K562 (cell line): ENCODE results near the gene DNAJC12. TPM values are rescaled to one million over a fixed set of nuclear protein-coding genes. Genes with fewer than 3 reads are reported as not detected.

ENCODE experiments used
- ARID1B ChIP-seq: fragments of 450-650 bp; IDR thresholded peaks from 2 replicates; pipeline ENCODE4 v1.6.1; 2016; ENCODE audit warnings: antibody characterized with exemption, mild to moderate bottlenecking, inconsistent platforms
- BMI1 ChIP-seq: fragments of 150-350 bp; IDR thresholded peaks from 2 replicates; pipeline ENCODE4 v1.6.1; 2014; ENCODE audit warnings: low read length
- BRD4 ChIP-seq: fragments of 200-600 bp; sonication (generic); IDR thresholded peaks from 2 replicates; pipeline ENCODE4 v1.6.1; 2017; ENCODE audit warnings: inconsistent platforms
- C11orf30 ChIP-seq: fragments of 450-650 bp; IDR thresholded peaks from 2 replicates; pipeline ENCODE4 v1.6.1; 2016; ENCODE audit warnings: low read depth, mild to moderate bottlenecking
- CC2D1A ChIP-seq: fragments of 450-650 bp; IDR thresholded peaks from 2 replicates; pipeline ENCODE4 v1.6.1; 2017; ENCODE audit warnings: mild to moderate bottlenecking
- DLX4 ChIP-seq: fragments of 250-450 bp; sonication (Bioruptor Pico); IDR thresholded peaks from 2 replicates; pipeline ENCODE4 v1.6.1; 2021; ENCODE audit warnings: mild to moderate bottlenecking
- E2F1 ChIP-seq: sonication (generic); formaldehyde crosslinking; IDR thresholded peaks from 2 replicates; pipeline ENCODE4 v1.8.1; 2023; ENCODE audit warnings: mild to moderate bottlenecking, missing genetic modification reagents, moderate library complexity
- EP300 ChIP-seq: IDR thresholded peaks from 2 replicates; pipeline ENCODE4 v1.6.1; 2012; ENCODE audit warnings: low read length, improper control_type of control experiment
- FOXJ2 ChIP-seq: fragments of 200-800 bp; sonication (Bioruptor generic); IDR thresholded peaks from 2 replicates; pipeline ENCODE4 v1.6.1; 2016; ENCODE audit warnings: missing genetic modification characterization, missing compliant biosample characterization
- HMG20B ChIP-seq: fragments of 250-450 bp; sonication (Bioruptor Pico); IDR thresholded peaks from 2 replicates; pipeline ENCODE4 v1.5.0; 2021; ENCODE audit warnings: mild to moderate bottlenecking
- HSF4 ChIP-seq: fragments of 250-450 bp; sonication (Bioruptor Pico); IDR thresholded peaks from 2 replicates; pipeline ENCODE4 v2.1.2; 2022; ENCODE audit warnings: mild to moderate bottlenecking, moderate library complexity, borderline replicate concordance
- MAX ChIP-seq: sonication (generic); formaldehyde crosslinking; IDR thresholded peaks from 2 replicates; pipeline ENCODE4 v1.9.0; 2022; ENCODE audit warnings: mild to moderate bottlenecking, missing genetic modification reagents
- MAZ ChIP-seq, 2 experiments: fragments of 450-650 bp in 1 of 2; sonication (generic) in 1 of 2; formaldehyde crosslinking; IDR thresholded peaks in 1 of 2; conservative IDR thresholded peaks in 1 of 2; 2 replicates each; pipeline versions ENCODE4 v1.4.0 to v1.5.0; 2020; ENCODE audit warnings: mild to moderate bottlenecking in 1 of 2, missing genetic modification reagents in 1 of 2
- MTA1 ChIP-seq: fragments of 450-650 bp; IDR thresholded peaks from 2 replicates; pipeline ENCODE4 v1.6.1; 2017; ENCODE audit warnings: borderline replicate concordance
- PPARD ChIP-seq: fragments of 250-450 bp; sonication (Bioruptor Pico); IDR thresholded peaks from 2 replicates; pipeline ENCODE4 v1.8.0; 2022; ENCODE audit warnings: inconsistent platforms, mild to moderate bottlenecking, moderate library complexity
- PTRF ChIP-seq: fragments of 450-650 bp; IDR thresholded peaks from 2 replicates; pipeline ENCODE4 v1.6.1; 2016; ENCODE audit warnings: mild to moderate bottlenecking, missing genetic modification characterization, missing compliant biosample characterization
- RAD51 ChIP-seq: fragments of 450-650 bp; IDR thresholded peaks from 2 replicates; pipeline ENCODE4 v1.7.1; 2016; ENCODE audit warnings: low read depth, mild to moderate bottlenecking, borderline replicate concordance
- RBBP5 ChIP-seq: fragments of 200-600 bp; sonication (generic); IDR thresholded peaks from 2 replicates; pipeline ENCODE4 v1.6.1; 2012; ENCODE audit warnings: borderline replicate concordance, mild to moderate bottlenecking, low read length, control low read depth, inconsistent platforms; ENCODE audit not compliant: insufficient read depth, poor library complexity, severe bottlenecking
- RBFOX2 ChIP-seq: fragments of 200-400 bp; formaldehyde crosslinking; IDR thresholded peaks from 2 replicates; pipeline ENCODE4 v1.6.1; 2017; ENCODE audit warnings: low read depth, mild to moderate bottlenecking, low read length, moderate library complexity
- RBM17 ChIP-seq: fragments of 200-400 bp; formaldehyde crosslinking; IDR thresholded peaks from 2 replicates; pipeline ENCODE4 v1.6.1; 2017; ENCODE audit warnings: low read depth, mild to moderate bottlenecking, low read length, borderline replicate concordance
- SIX5 ChIP-seq, 2 experiments: IDR thresholded peaks; 2 replicates each; pipeline ENCODE4 v1.6.1; 2011; ENCODE audit warnings: low read length in 2 of 2, borderline replicate concordance in 1 of 2, low read depth in 1 of 2, mild to moderate bottlenecking in 1 of 2, moderate library complexity in 1 of 2; ENCODE audit not compliant: insufficient read depth in 1 of 2
- SREBF1 ChIP-seq: fragments of 150-350 bp; IDR thresholded peaks from 2 replicates; pipeline ENCODE4 v1.6.1; 2014; ENCODE audit warnings: antibody characterized with exemption, low read depth, low read length, borderline replicate concordance
- SRSF9 ChIP-seq: fragments of 200-400 bp; formaldehyde crosslinking; IDR thresholded peaks from 2 replicates; pipeline ENCODE4 v1.6.1; 2017; ENCODE audit warnings: low read depth, low read length, borderline replicate concordance
- TCF7 ChIP-seq: sonication (generic); IDR thresholded peaks from 2 replicates; pipeline ENCODE4 v1.6.1; 2016; ENCODE audit warnings: antibody characterized with exemption, borderline replicate concordance
- ZNF175 ChIP-seq: fragments of 200-800 bp; sonication (Bioruptor generic); IDR thresholded peaks from 2 replicates; pipeline ENCODE4 v1.6.1; 2016; ENCODE audit warnings: low read depth, mild to moderate bottlenecking, missing genetic modification characterization, missing compliant biosample characterization
- ZNF239 ChIP-seq: fragments of 250-450 bp; sonication (Bioruptor Pico); IDR thresholded peaks from 2 replicates; pipeline ENCODE4 v1.4.0; 2020; ENCODE audit warnings: mild to moderate bottlenecking
- ZNF384 ChIP-seq: IDR thresholded peaks from 2 replicates; pipeline ENCODE4 v1.6.1; 2012; ENCODE audit warnings: low read depth, low read length, improper control_type of control experiment
- ZNF408 ChIP-seq: fragments of 250-450 bp; sonication (Bioruptor Pico); IDR thresholded peaks from 2 replicates; pipeline ENCODE4 v1.4.0; 2020; ENCODE audit warnings: low read depth, mild to moderate bottlenecking, moderate library complexity
- ZNF707 ChIP-seq: fragments of 250-450 bp; sonication (Bioruptor Pico); conservative IDR thresholded peaks from 2 replicates; pipeline ENCODE4 v1.8.0; 2022; ENCODE audit warnings: inconsistent platforms, mild to moderate bottlenecking, moderate library complexity
- ZNF764 ChIP-seq: fragments of 250-450 bp; sonication (Bioruptor Pico); IDR thresholded peaks from 2 replicates; pipeline ENCODE4 v1.4.0; 2020; ENCODE audit warnings: low read depth, mild to moderate bottlenecking, moderate library complexity
- polyA plus RNA-seq, 8 experiments: library from polyadenylated mRNA; depleted of rRNA in 4 of 8; stranded (reverse) in 5 of 8; unstranded in 3 of 8; fragments of >200 nt; fragmentation: Nextera tagmentation in 2 of 8; fragmentation: Illumina TruSeq in 1 of 8; extraction: Ambion mirVana in 2 of 8; extraction: Trizol in 1 of 8; gene quantifications; 2 replicates each; pipeline versions ENCODE4 v1.2.1 to v1.2.3, GENCODE V29; 2011 to 2014; ENCODE audit warnings: inconsistent platforms in 1 of 8, missing spikeins in 1 of 8
- total RNA-seq, 7 experiments: library from RNA; depleted of rRNA in 6 of 7; stranded (reverse); fragments of >200 nt in 6 of 7; fragmentation: Illumina TruSeq in 2 of 7; extraction: Trizol in 2 of 7; gene quantifications; 2 replicates each; pipeline versions ENCODE4 v1.2.1 to v1.2.3, GENCODE V29; 2011 to 2021; ENCODE audit warnings: low replicate concordance in 1 of 7

The DNAJC12 gene
- total and polyA plus RNA-seq, 9 of the 15 experiments (the other 6 are each of a cell fraction or from before 2014, with no cell fraction given) = 7.4 to 95.9 (median 68.5) TPM

GRCh38 chr10:67884313-67884841, 46.4 kb upstream of the DNAJC12 start, which contains the start of gene SIRT1 (continued):
- TF ChIP-seq MAX (peak; percentile 96), PPARD (CRISPR knock-in tag) (no peak), C11orf30 (0 out of 2 replicates have a peak, but pooled peaks have one; percentile 34), ZNF707 (no peak), BMI1 (no peak), TCF7 (peak; percentile 44; the same call in 1 of the 2 replicates), HMG20B (CRISPR knock-in tag) (no peak), RAD51 (peak; percentile 99), SIX5 (IDR thresholded peaks at IDR 0.05; ENCODE audit: borderline replicate concordance in 1 of 2, insufficient read depth in 1 of 2, low read depth in 1 of 2, low read length in 2 of 2) (0 out of 4 replicates have a peak, but pooled peaks of 1 of the 2 experiments have one; percentile 21), ZNF764 (CRISPR knock-in tag) (no peak), RBBP5 (peak; percentile 89), ZNF384 (no peak; the same call in 1 of the 2 replicates), SREBF1 (no peak; the same call in 1 of the 2 replicates), RBM17 (no peak), E2F1 (CRISPR knock-in tag) (peak; percentile 81; the same call in 1 of the 2 replicates), ZNF408 (CRISPR knock-in tag) (no peak), CC2D1A (no peak), SRSF9 (no peak), PTRF (tag) (no peak), ARID1B (peak; percentile 63; the same call in 1 of the 2 replicates), RBFOX2 (peak; percentile 98), DLX4 (CRISPR knock-in tag) (no peak), FOXJ2 (tag) (peak; percentile 96), BRD4 (no peak), MAZ (CRISPR knock-in tag; conservative IDR thresholded peaks at IDR 0.05 in 1 of 2, IDR thresholded peaks at IDR 0.05 in 1 of 2) (peak; percentile 98 to 99), MTA1 (peak; percentile 30; the same call in 1 of the 2 replicates), ZNF239 (no peak), EP300 (peak; percentile 71), HSF4 (CRISPR knock-in tag) (no peak), ZNF175 (peak; percentile 15; the same call in 1 of the 2 replicates)
